M059J (cell line): ENCODE measurements around the gene C2CD2. TPM values are rescaled to one million over a fixed set of nuclear protein-coding genes. Genes with fewer than 3 reads are reported as not detected.
"Not testable (repeated sequence)": the region's sequence is repeated elsewhere in the genome, so short reads cannot be mapped to it uniquely, and the experiment has no call there.

Experiments
- DNase-seq: peaks from one replicate; pipeline ENCODE4 v3.0.0-alpha.2; 2012; ENCODE audit warnings: low read depth
- total RNA-seq: library from RNA; depleted of rRNA; stranded (reverse); fragments of >200 nt; shearing (Covaris generic); gene quantifications from 2 replicates; pipeline ENCODE4 v1.2.3, GENCODE V29; 2014; rRNA removed

Gene C2CD2
- total RNA-seq = 13.2 and 32.1 TPM in 2 replicates

DNA sequence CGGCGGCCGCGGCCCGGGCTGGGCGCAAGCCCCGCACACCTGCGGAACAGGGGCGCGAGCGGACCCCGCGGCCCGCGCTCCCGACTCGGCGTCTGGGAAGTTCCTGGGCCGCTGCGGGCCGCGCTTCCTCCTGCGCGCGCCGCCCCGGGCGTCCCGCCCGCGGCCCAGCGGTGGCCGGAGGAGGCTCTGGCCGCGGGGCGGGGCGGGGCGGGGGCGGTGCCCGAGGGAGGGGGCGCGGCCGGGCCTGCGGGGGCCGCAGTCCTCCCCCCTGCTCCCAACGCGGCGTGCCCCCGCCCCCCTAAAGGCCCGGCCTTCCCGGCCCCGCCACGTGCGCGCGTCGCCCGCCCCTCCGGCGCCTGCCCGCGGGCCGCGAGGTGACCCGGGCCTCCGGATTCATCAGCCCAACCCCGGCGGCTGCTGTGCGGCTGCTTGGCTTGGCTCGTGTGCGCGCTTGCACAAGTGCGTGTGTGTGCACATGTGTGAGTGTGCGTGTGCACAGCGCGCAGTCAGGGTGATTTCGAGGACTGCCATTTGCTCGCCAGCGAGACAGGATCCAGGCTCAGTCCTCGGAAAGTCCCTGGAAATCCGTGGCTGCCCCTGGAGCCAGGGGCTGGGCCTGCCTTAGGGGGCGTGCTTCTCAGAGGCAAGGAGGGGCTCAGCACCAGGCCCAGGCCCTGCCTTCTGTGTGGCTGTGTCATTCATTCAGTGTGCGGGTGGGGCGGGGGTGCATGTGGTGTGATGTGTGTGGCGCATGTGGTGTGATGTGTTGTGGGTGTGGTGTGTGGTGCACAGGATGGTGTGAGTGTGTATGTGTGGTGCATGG is at the start of gene C2CD2:
Gene C2CD2, minus strand, starts transcription at position 188 of the 823 bp plus-strand sequence. CDS start 370 bp downstream, outside the sequence.
- peak; percentile 71 for DNase-seq

DNA sequence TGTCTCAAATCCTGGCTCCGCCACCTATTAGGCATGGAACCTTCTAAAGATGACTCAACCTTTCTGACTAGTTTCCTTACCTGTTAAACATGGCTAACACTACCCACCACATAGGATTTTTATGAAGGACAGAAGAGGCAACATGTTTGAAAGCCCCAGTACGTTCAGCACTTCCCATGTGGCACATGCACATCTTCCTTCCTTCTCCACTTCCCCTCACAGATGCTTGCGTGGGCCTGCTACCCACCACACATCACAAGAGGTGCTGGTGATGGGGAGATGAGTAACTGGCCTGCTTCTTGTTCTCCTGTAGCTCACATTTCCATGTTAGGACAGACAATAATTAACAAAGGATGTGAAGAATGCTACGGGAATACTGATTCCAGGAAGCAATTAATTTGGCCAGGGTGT is 49.2 kb upstream of the C2CD2 start:
- DNase-seq = peak; percentile 45

DNA sequence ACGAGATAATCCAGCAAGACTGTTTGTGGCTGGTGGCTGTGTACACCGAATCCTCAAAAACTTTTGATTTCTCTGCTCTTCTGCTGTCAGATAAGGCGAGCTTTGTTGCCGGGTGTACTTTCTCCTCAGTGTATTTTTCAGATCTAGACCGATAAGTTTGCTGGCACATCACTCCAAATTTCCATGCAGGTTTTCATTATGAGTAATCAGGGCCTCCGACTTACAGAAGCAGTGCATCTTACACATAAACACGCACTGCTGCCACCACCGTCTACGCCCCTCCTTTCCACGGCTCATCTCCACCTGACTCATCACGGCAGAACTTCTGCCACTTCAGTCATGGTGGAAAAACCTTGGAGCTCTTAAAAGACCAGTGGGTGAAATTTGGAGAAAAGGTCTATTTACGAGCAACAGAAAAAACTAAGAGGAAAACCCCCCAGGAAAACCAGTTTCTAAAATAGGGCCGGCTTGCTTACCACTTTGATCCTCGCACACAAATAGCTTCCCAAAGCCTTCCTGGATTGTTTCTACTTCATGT is 48.7 kb upstream of the C2CD2 start:
- DNase-seq = peak; percentile 94

DNA sequence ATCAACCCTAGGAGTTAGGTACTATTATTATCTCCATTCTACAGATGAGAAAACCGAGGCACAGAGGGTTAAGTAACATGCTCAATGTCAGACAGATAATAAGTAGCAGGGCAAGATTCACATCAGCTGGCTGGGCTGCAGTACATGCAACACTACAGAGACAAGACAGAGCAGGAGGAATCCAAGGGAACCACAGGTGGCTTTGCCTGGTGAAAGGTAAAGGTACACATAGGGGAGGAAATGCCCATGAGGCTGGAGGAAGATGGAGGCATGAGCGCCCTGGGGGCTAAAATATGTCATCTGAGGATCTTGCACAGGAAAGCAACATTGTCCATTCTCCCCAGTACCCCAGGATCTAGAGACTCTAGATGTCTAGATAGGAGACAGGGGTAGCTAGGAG is 48.0 kb upstream of the C2CD2 start:
- no peak for DNase-seq

DNA sequence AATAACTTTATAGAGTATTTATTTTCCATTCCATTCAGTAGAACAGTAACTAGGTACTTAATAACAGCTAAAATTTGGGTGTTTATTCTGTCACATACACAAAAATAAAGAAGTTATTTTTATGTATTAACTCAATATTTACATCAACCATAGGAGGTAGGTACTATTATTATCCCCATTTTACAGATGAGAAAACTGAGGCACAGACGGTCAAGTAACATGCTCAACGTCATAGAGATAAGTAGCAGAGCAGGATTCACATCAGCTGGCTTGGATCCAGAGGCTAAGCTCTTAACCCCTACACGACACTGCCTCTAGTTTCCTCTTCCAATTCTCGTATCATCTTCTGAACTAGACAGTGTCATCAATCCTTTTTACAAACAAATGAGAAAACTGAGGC is 47.1 kb upstream of the C2CD2 start:
- no peak for DNase-seq

DNA sequence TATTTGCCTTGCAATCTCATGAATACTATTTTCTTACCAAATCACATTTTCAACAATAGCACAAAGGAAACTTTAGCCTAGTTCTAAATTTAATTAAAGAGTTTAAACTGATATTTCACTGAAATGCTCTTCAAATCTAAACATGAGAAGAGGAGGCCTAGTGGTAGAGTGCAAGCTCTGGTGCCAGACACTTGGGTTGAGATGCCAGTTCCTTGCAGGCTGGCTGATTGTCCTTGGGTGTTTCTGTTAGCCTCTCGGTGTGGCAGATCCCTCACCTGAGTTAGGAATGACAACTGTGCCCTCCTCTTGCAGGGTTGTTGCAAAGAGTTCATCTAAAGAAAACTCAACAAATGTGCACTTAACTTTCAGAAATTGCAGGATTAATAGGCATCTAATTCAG is 43.8 kb upstream of the C2CD2 start:
- DNase-seq = no peak

DNA sequence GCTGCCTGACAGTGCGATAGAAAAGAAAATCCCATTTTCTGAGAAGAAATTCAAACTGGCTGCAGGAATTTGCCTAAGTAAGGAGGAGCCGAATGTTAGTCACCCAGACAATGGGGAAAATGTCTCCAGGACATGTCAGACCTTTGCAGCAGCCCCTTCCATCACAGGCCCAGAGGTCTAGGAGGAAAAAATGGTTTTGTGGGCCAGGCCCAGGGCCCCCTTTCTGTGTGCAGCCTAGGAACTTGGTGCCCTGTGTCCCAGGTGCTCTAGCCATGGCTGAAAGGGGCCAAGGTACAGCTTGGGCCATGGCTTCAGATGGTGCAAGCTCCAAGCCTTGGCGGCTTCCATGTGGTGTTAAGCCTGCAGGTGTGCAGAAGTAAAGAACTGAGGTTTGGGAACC is 41.8 kb upstream of the C2CD2 start:
- DNase-seq = no peak

DNA sequence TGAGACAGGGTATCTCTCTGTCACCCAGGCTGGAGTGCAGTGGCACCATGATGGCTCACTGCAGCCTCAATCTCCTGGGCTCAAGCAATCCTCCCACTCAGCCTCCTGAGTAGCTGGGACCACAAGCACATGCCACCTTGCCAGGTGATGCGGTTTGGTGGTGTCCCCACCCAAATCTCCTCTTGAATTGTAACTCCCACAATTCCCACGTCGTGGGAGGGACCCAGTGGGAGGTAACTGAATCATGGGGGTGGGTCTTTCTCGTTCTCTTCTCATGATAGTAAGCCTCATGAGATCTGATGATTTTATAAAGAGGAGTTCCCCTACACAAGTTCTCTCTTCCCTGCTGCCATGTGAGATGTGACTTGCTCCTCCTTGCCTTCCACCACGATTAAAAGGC is 40.8 kb upstream of the C2CD2 start:
- not testable (repeated sequence) for DNase-seq

DNA sequence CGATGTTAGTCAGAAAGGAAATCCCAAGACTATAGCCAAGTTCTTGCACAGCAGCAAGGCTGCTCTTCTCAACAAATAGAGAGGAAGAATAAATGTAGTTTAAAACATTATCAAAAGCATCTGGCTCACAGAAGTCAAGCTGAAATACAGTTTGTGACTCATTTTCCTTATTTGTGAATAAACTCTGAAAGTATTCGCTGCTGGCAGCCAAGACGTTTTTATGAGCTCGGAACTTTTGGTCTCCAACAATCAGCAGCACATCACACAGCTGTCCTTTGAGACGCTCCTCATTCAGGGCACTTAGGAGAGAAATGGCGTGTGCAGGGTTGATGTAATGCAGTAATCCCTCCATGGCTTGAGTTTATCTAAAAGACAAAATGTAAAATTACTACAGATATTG is 39.9 kb upstream of the C2CD2 start:
- peak; percentile 72 for DNase-seq

DNA sequence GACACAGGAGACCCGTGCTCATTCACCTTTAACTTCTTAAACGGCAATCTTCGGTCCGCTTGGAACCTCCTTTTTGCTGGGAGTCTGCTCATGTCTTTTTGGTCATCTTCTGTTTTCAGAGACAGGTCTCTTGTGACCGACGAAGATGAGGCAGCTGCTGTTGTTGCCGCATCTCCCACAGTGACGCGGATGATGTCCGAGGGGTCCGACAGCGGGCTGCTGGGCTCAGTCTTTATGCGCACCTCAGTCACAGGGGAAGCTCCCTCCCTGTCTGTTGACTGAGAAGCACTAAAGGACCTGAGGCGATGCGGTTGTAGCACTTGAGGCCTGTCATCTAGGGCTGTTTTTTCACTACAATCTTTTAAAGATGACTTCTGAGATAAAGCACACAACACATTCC is 38.8 kb upstream of the C2CD2 start:
- DNase-seq = no peak

DNA sequence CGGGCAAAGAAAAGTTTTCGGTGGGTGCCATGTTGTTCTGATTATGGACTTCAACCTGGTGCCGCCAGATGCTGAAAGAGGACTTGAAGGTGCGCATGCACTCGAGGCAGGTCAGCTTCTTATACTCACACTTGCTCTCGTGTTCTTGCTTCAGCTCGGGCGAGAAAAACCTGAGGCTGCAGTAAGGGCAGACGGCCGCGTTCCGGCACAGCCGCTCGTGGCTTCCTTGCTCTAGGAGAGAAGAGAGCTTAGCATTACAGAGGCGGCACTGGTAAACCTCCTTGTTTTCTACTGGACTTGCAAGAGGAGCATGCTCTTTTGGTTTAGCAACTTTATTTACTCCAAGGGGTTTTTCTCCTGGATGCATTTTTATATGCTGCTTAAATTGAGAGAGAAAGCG is 37.8 kb upstream of the C2CD2 start:
- no peak for DNase-seq

DNA sequence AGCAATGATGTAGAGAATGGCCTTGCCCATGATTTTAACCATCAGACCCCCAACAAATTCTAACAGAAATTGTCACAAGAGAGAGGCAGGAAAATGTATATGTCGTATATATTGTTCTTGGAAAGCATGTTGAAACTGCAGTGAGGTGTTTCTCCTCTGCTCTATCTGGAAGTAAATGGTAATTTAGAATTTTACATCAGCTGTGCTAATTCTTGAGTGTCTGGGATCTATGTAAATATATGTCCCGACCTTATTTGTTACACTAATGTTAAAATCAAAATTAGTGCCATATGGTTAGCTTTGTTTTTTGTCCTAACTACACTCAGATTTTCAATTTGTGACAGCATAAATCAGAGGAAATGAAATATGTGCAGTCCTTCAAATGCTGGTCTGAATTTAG is 35.9 kb upstream of the C2CD2 start:
- no peak for DNase-seq

DNA sequence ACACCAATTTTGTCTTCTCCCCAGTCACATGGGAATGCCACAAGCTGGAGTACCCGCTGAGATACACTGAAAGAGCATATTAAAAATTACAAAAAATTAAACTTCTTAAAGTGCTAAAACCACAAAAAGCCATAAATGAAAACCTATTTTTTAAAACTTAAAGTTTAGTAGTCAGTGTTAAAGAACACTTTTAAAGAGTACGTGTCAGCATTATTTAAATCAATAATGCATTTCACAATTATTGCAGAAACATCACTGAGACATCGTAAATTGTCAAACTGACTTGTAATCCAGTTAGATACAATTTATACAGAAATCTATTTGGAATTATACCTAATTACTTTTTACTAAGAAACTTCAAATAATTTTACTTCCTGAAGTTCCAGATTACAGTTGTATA is 33.5 kb upstream of the C2CD2 start:
- no peak for DNase-seq

DNA sequence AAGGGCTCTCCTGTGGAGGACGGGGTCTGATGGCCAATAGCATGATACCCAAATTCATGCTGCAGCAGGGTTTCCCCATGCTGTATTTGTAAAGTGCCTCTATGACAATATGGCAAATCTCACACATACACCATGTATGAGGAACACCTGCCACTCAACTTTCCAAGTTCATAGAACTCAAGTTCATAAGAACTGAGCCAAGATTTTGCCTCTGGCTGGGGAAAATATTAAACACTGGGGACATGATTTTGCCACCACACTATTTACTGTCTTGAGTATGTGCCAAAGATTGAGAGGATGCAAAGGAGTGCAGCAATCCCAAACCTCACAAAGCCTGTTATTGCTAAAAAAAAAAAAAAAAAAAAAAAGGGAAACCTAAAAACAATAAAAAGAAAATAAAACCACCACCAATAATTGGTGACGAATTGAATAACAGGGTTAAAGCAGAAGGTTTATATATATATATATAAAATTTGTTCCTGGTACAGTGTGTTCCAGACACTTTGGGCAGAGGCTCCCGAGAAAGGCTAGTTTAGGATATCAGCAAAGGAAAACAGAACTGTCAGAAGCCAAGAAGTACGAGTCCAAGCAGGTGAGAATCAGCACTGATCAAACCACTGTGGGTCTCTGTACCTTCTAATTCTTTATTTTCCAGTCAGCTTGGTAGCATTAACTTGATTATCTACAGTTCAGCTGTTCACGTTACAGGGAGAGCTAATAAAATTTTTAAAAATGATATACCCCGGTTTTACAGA is 32.0 kb upstream of the C2CD2 start:
- no peak for DNase-seq

DNA sequence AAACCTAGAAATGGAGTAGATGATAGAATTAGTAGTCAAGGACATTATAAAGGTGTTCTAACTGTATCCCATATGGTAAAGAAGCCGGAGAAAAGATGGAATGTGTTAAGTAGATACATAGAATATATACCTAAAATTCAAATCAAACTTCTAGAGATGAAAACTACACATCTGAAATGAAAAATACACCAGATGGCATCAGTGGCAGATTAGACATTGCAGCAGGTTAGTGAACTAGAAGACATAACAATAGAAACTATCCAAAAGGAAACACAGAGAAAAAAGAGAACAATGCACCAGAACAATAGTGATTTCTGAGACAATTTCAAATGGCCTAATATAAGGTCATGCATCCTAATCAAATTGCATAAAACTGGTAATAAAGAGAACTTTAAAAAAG is 29.4 kb upstream of the C2CD2 start:
- no peak for DNase-seq

DNA sequence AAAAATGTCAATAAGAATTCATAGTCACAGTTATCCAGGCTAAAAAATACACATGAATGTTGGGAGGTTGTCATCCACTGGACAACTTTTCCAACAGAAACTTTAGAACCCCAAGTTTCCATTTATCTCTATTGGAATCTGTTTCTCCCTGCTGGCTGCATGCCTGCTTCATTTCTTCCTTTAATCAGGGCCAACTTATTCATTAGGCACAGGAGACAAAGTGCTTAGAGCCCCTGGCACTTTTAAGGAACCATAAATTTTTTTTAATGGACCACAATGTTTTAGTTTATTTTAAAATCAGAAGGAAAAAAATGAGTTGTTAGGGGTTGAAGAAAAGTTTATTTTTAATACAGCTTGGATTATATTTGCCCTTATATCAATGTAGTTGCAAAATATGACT is 26.7 kb upstream of the C2CD2 start:
- DNase-seq = peak; percentile 52

DNA sequence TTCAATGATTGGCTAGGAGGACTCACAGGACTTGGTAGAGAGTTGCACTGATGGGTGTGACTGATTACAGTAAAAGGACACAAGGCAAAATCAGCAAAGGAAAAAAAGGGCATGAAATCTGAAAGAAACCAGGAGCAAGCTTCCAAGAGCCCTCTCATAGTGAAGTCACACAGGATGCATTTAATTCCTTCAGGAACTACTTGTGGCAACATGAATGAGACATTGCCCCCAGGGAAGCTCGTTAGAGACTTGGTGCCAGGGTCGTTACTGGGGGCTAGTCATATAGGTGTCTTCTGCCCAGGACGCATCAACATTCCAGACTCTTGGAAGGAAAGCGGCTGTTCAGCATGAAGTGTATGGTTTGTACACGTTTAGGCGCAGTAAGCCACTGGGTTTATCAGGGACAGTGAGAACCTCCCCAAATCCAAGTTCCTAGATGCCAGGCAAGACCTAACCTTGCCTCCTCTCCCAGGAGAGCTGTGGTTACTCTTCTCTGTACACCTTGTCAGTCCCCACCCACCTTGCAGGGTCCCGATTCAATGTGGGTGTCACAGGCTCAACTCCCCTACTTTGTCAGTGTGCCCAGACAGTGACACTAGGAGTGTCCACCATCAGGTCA is 26.0 kb upstream of the C2CD2 start:
- DNase-seq = peak; percentile 14

DNA sequence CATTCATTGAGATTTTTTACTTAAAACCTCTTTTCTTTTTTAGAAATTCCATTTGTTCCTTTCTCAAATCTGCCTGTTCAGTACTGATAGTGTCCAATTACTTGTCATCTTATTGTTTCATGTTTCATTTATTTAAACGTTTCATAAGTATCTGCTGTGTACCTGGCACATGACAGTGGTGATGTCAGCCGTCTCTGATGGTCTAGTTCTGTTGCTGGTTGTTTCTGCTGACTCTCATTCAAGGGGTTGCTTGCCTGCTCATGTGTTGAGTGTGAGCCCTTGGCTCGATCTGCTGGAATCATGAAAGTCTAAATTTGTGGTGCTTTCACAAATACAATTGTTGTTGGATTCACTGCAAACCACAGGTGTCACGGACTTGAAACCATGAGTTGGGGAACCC is 25.5 kb upstream of the C2CD2 start:
- DNase-seq = no peak

DNA sequence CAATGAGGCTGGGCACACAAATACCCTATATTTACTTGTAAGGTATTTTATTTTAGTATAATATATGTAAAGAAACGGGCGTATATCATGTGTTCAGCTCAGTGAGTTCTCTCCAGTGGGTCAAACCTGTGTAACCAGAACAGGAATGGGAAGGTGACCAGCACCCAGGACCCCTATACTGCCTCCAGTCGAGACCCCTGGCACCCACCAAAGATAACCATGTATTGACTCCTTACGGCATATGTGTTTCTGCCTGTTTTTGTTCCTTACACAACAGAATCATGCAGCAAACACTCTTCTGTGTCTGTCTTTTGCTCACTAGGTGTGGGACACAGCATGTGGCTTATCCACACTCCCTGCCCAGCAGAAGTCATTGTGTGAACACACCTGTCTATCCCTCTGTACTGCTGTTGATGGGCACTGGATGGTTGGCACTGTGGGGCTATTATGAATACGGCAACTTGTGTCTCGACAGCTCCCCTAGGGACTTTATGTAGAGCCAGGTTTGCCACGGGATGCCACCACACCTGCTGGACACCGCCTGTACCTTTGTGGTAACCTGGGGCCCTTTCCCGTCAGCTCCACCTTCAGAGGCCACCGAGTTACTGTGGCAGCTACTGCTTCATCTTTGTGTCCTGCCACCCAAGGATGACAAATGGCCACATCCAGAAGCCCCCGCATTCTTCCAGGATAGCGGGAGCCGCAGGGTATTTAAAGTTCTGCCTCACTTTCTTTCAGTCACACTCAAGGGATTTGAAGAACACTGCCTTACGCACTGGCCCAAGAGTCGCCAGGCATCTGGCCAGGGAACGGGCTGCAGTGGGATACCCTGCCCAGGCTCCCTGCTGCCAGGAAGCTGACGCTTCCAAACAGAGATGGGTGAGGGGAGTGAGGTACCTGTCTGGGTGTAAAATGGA is 23.5 kb upstream of the C2CD2 start:
- no peak for DNase-seq

DNA sequence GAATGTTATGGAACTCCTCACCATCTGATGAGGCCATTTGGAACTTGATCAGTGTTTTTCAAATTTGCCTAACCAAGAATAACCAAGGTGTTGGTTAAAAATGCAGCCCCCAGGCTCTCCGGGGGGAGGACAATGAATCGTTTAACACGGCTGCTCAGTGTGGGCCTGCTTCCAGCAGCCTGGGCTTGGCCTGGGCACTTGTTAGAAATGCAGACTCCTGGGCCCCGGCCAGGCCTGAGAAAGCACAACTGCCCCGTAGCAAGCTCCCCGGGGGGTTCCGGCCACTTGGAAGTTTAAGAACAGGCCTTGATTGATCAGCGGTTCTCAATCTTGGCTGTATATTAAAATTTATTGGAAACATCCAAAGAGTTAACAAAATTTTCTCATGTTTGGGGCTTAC is 22.8 kb upstream of the C2CD2 start:
- no peak for DNase-seq
